Gastroesophageal sphincter (tissue), 4 donors: ENCODE data around the gene HIVEP2. TPM values are rescaled to one million over a fixed set of nuclear protein-coding genes. Genes with fewer than 3 reads are reported as not detected.

ENCODE experiments used
- ATAC-seq: fragments of 150-250 bp; one replicate; pipeline ENCODE4 v1.9.1; 2016; ENCODE audit warnings: mild to moderate bottlenecking, moderate library complexity
- H3K27ac ChIP-seq, 4 donors: fragments of 200-600 bp; sonication (generic) in 3 of 4; 1 replicate in 3 of 4; 2 replicates in 1 of 4; pipeline ENCODE4 v1.5.1; 2016 to 2019
- H3K27me3 ChIP-seq: fragments of 200-600 bp; sonication (generic); one replicate; pipeline ENCODE4 v1.5.1; 2019
- H3K36me3 ChIP-seq, 2 donors: fragments of 200-600 bp; sonication (generic); one replicate each; pipeline ENCODE4 v1.5.1; 2019; ENCODE audit warnings: control low read depth in 1 of 2
- H3K4me1 ChIP-seq, 3 donors: fragments of 200-600 bp; sonication (generic); 1 replicate in 2 of 3; 2 replicates in 1 of 3; pipeline ENCODE4 v1.5.1; 2016 to 2019; ENCODE audit warnings: control low read depth in 2 of 3
- H3K4me3 ChIP-seq, 2 donors: fragments of 200-600 bp; sonication (generic); one replicate each; pipeline ENCODE4 v1.5.1; 2019; ENCODE audit warnings: mild to moderate bottlenecking in 1 of 2, moderate library complexity in 1 of 2
- H3K9me3 ChIP-seq, 3 donors: fragments of 200-600 bp; sonication (generic); one replicate each; pipeline ENCODE4 v1.5.1; 2017 to 2019; ENCODE audit warnings: control low read depth in 2 of 3
- EP300 ChIP-seq: sonication (generic); formaldehyde crosslinking; IDR thresholded peaks from one replicate; pipeline ENCODE4 v1.6.1; 2017; ENCODE audit warnings: antibody characterized with exemption, mild to moderate bottlenecking
- POLR2A ChIP-seq, 2 donors: fragments of 450-650 bp; IDR thresholded peaks; one replicate each; pipeline ENCODE4 v1.6.1; 2017; ENCODE audit warnings: antibody characterized with exemption in 2 of 2, mild to moderate bottlenecking in 2 of 2, moderate library complexity in 1 of 2
- POLR2AphosphoS5 ChIP-seq: sonication (generic); formaldehyde crosslinking; IDR thresholded peaks from one replicate; pipeline ENCODE4 v1.6.1; 2017; ENCODE audit warnings: antibody characterized with exemption
- WGBS, 2 donors: methylation state at CpG; one replicate each; pipeline ENCODE4 v1.1.5; 2018; ENCODE audit warnings: low coverage in 1 of 2; 5-methylcytosine and 5-hydroxymethylcytosine counted together
- total RNA-seq, 4 donors: library from RNA; depleted of rRNA; stranded (reverse); fragments of >200 nt; gene quantifications; one replicate each; pipeline ENCODE4 v1.1.0, GENCODE V29; 2016
- TF ChIP-seq, protein P1 (sequence below), 4 experiments: fragments of 200-600 bp in 2 of 4; fragments of 450-650 bp in 2 of 4; sonication (generic) in 1 of 4; IDR thresholded peaks; one replicate each; pipeline ENCODE4 v1.5.1; 2017 to 2019; ENCODE audit warnings: antibody characterized with exemption in 4 of 4, mild to moderate bottlenecking in 2 of 4, moderate library complexity in 2 of 4

Gene HIVEP2
- total RNA-seq, 4 donors from 2014 or later, result 17.1 to 28.1 (median 24.9) TPM

- no peaks in the 10 kb centered on the region for H3K4me1 ChIP-seq
- no peak overlapping the region for H3K4me3 ChIP-seq
- no peaks in the 10 kb centered on the region for H3K27me3 ChIP-seq
- H3K27ac ChIP-seq, result no peak overlapping the region
- peaks cover 0 to 52% of the 10 kb centered on the region in 2 donors for H3K36me3 ChIP-seq
- 50% methylated on average over 4 of the region's 4 CpGs; no CpG with 5 or more reads in 1 of the 2 donors for WGBS, 2 donors
- no peak for ATAC-seq
- no peaks in the 10 kb centered on the region for H3K9me3 ChIP-seq
- no peak for TF ChIP-seq POLR2A (IDR thresholded peaks at IDR 0.05)
- TF ChIP-seq, protein P1, sequence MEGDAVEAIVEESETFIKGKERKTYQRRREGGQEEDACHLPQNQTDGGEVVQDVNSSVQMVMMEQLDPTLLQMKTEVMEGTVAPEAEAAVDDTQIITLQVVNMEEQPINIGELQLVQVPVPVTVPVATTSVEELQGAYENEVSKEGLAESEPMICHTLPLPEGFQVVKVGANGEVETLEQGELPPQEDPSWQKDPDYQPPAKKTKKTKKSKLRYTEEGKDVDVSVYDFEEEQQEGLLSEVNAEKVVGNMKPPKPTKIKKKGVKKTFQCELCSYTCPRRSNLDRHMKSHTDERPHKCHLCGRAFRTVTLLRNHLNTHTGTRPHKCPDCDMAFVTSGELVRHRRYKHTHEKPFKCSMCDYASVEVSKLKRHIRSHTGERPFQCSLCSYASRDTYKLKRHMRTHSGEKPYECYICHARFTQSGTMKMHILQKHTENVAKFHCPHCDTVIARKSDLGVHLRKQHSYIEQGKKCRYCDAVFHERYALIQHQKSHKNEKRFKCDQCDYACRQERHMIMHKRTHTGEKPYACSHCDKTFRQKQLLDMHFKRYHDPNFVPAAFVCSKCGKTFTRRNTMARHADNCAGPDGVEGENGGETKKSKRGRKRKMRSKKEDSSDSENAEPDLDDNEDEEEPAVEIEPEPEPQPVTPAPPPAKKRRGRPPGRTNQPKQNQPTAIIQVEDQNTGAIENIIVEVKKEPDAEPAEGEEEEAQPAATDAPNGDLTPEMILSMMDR (IDR thresholded peaks at IDR 0.05), result no peak
- TF ChIP-seq POLR2AphosphoS5, result no peak
- TF ChIP-seq EP300, result no peak
Measured at GRCh38 chr6:142763205-142763604, 181.8 kb downstream of the HIVEP2 start.

GRCh38 chr6:142761756-142762155, 183.2 kb downstream of the HIVEP2 start:
- H3K36me3 ChIP-seq, result peaks cover 0 to 61% of the 10 kb centered on the region in 2 donors

GRCh38 chr6:142760152-142760551, 184.8 kb downstream of the HIVEP2 start:
- no peaks in the 10 kb centered on the region for H3K4me1 ChIP-seq
- no peaks in the 10 kb centered on the region for H3K9me3 ChIP-seq
- H3K27me3 ChIP-seq, result no peaks in the 10 kb centered on the region
- WGBS, 2 donors, result 66 to 84% methylated on average over 4 to 7 of the region's 7 CpGs
- TF ChIP-seq POLR2AphosphoS5, result no peak
- TF ChIP-seq EP300, result no peak
- TF ChIP-seq, protein P1 (IDR thresholded peaks at IDR 0.05), result no peak
- H3K27ac ChIP-seq, result no peak overlapping the region
- ATAC-seq, result no peak
- no peak overlapping the region for H3K4me3 ChIP-seq
- peaks cover 0 to 75% of the 10 kb centered on the region in 2 donors for H3K36me3 ChIP-seq

More at GRCh38 chr6:142761756-142762155, 183.2 kb downstream of the HIVEP2 start:
- no peak for TF ChIP-seq POLR2A (IDR thresholded peaks at IDR 0.05)
- TF ChIP-seq, protein P1 (IDR thresholded peaks at IDR 0.05), result no peak
- Histone ChIP-seq H3K4me3 (no peak overlapping the region), H3K27me3 (no peaks in the 10 kb centered on the region), H3K27ac (no peak overlapping the region), H3K9me3 (no peaks in the 10 kb centered on the region), H3K4me1 (no peaks in the 10 kb centered on the region)
- ATAC-seq, result no peak
- no CpG with 5 or more reads among the region's 1 CpG for WGBS, 2 donors

- TF ChIP-seq EP300 (no peak), POLR2A (IDR thresholded peaks at IDR 0.05) (no peak), POLR2AphosphoS5 (no peak)
- TF ChIP-seq, protein P1 (IDR thresholded peaks at IDR 0.05), result no peak
- Histone ChIP-seq H3K4me3 (no peak overlapping the region), H3K36me3 (peaks cover 0 to 75% of the 10 kb centered on the region in 2 donors), H3K27ac (no peak overlapping the region), H3K9me3 (no peaks in the 10 kb centered on the region), H3K4me1 (no peaks in the 10 kb centered on the region), H3K27me3 (no peaks in the 10 kb centered on the region)
- 87 to 88% methylated on average over 2 to 4 of the region's 4 CpGs for WGBS, 2 donors
- no peak for ATAC-seq
Measured at GRCh38 chr6:142758629-142759025, 186.3 kb downstream of the HIVEP2 start.

- Histone ChIP-seq H3K27ac (no peak overlapping the region), H3K9me3 (no peaks in the 10 kb centered on the region), H3K36me3 (peaks cover 0 to 81% of the 10 kb centered on the region in 2 donors), H3K4me3 (no peak overlapping the region), H3K27me3 (no peaks in the 10 kb centered on the region), H3K4me1 (no peaks in the 10 kb centered on the region)
- WGBS, 2 donors, result 77 to 80% methylated on average over 3 to 4 of the region's 4 CpGs
- ATAC-seq, result no peak
- TF ChIP-seq, protein P1 (IDR thresholded peaks at IDR 0.05), result no peak
- TF ChIP-seq POLR2A (IDR thresholded peaks at IDR 0.05) (no peak), EP300 (no peak), POLR2AphosphoS5 (no peak)
Measured at GRCh38 chr6:142757852-142758628, 186.9 kb downstream of the HIVEP2 start.
